HG03520 (cell line): Measurements from ENCODE around the gene MEP1B.
"Not testable (repeated sequence)": the region's sequence is repeated elsewhere in the genome, so short reads cannot be mapped to it uniquely, and the experiment has no call there.

Source experiments
- ATAC-seq: cut with Tn5 transposase; IDR thresholded peaks from one replicate; pipeline ENCODE4 v1.9.1; 2021; ENCODE audit warnings: mild to moderate bottlenecking, moderate library complexity; ENCODE audit not compliant: unreplicated experiment

The MEP1B gene

DNA sequence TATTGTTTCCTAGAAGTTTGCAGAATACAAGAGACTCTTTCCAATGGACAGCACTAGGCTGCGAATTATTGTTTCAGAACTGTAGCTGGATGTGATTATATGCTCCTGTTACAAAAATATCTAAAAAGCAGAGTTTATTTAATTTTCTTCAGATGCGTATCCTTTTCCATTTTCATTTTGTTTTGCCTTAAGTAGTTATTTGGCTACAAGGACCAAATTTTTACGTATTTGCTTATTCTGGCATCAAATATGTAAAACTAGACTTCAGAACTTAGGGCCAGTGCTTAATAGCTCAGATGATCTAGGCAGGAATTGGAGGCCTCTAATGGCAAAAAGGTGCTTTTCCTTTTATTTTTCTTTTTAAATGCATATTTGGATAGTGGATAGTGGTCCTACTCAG, 18.7 kb downstream of the MEP1B start:
- no peak for ATAC-seq

DNA sequence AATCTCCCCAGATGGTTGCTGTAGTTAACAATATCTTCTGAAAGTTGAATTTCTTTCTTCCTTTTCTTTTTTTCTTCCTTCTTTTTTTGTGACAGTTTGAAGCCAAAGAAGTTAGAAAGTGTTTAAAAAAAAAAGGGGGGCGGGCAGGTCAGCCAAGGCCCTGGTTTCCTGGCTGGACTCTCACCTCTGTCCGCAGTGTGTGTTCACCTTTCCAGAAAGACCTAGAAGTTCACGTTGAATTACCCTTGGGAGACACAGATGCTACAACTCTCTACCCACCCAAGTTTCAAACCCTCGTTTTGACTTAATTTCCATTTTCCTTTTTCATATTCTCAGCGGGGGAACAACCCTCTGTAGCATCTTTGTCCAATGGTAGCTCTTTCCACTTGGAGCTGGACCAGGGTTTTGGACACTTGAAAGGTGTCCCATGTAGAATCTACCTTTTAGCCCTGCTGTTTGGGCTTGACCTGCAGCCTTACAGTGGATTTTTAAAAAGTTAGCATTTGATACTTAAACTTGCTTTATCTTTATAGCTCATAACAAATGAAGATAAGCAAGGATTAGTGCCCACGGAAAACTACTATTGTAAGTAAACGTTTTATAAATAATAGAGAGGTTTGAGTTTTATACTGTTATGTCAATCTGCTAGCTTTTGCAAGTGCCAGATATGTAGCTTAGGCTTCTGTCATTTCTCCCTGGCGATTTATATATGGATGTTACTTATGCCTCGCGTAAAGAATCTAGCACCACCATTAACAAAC, 20.0 kb downstream of the MEP1B start:
- no peak for ATAC-seq

DNA sequence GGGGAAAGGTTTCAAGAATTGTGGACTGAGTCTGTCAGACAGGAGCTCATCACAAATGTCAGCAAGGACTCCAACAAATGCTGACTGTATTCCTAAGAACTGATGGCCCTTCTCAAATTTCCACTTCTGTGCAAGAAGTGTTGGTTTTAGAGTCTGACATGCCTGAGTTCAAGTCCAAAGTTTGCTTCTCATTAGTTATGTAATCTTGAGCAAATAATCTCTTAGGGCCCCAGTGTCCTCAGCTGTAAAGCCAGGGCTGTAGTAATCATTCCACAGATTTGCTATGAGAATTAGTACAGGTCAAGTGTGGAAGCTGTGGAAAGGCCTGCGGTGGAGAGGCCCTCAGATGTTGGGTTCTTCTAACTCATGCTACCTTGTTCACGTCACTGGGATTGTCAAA, 23.9 kb downstream of the MEP1B start:
- ATAC-seq: no peak

DNA sequence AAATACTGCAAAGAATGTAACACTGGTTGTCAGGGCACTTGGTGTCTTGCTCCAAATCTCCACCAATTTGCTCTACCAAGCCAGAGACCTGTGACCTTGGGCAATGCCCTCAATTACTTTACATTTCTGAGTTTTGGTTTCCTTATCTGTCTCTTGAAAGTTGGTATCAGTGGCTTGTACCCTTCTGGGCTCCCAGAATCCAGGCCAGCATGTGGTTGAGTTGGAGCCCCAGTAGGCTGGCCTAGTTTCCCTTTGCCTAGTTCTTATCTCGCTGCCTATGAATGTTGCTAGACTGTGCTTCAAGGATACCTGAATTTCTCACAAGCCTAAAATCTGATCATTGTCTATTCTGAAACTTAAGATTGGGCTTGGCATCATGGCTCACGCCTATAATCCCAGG, 26.6 kb downstream of the MEP1B start:
- no peak for ATAC-seq

DNA sequence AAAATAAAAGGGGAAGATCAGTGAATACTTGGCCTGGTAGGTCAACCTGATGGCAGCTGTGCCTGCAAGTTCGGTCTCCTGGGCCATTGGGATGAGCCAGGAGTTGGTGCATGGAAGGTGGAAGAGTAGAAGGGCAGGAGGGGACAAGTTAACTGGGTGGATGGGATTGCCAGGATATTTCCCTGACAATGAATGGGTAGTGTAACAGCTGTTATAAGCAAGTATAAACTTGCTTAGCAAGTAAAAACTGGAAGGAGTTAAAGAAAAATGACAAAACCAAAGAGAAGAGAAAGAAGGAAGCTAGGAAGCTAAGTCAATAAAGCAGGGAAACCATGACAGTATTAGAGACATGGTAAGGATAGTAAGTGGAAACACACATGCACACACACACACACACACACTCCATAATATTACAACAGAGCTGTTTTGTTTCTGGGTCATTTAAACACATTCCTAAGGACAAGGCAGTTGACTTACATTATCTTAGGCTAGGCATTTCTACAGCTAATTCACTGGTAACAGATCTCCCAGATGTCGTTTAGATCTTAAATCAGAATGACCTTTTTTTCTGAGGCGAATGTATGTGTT, 29.7 kb downstream of the MEP1B start:
- no peak for ATAC-seq

DNA sequence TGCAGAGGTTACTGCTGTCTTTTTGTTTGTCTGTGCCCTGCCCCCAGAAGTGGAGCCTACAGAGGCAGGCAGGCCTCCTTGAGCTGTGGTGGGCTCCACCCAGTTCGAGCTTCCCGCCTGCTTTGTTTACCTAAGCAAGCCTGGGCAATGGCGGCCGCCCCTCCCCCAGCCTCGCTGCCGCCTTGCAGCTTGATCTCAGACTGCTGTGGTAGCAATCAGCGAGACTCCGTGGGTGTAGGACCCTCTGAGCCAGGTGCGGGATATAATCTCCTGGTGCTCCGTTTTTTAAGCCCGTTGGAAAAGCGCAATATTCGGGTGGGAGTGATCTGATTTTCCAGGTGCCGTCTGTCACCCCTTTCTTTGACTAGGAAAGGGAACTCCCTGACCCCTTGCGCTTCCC, 43.5 kb downstream of the MEP1B start:
- not testable (repeated sequence) for ATAC-seq

DNA sequence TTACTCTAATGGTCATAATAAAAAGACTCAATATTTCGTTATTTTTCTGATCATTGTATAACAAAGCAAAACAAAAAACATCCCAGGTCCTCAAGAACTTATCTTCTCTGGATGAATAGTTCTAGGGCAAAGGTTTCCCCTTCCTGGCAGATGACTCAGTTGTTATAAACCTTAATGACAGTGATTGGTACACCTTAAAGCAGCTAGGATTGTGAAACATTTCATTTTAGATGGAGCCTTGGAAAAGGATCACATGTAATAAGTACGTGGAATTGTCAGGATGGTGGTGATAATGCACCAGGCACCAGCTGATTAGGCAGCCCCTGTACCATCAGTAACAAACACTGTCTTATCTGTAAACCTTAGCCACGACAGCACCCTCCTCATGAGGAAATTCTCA, 47.2 kb downstream of the MEP1B start:
- ATAC-seq: no peak

DNA sequence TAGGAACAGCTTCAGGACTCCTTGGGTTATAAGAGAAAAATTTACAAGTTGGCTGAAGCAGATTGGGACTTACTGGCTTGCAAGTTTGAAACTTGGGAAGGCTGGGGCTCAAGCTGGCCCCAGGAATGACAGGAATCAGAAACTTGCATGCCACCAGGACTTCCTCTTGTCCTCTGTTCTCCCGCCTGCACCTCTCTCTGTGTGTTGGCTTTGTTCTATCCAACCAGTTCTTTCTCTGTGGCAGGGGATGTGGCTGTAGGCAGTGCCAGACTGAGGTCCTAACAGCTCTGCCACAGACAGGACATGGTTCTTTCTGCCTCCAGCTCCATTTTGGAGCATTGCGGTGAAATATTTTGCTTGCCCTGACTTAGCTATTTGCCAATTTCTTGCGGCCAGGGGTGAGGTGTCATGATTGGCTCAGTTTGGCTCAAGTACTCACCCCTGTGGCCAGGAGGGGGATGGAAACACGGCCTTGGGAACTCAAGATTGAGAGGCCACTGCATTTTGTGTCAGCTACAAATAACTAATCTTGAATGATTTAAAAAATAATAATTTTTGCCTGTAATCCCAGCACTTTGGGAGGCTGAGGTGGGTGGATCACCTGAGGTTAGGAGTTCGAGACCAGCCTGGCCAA, 48.9 kb downstream of the MEP1B start:
- ATAC-seq: no peak

DNA sequence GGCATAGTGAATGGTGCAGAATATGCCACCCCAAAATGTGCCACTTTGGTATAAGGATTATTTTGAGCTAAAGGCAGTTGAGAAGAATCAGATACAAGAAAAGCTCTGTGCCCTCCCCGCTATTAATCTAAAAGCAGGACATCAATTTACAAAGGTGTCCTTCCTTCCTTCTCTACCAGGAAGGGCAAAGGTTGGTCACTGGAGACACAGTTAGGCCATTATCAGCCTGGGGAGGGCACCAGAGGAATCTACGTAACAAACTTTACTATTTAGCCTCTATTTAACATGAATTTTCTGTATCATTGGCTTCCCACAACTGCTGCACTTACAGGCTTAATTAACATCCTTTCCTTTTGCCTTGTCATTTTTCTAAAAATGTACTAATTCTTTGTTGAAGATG, 52.6 kb downstream of the MEP1B start:
- no peak for ATAC-seq

DNA sequence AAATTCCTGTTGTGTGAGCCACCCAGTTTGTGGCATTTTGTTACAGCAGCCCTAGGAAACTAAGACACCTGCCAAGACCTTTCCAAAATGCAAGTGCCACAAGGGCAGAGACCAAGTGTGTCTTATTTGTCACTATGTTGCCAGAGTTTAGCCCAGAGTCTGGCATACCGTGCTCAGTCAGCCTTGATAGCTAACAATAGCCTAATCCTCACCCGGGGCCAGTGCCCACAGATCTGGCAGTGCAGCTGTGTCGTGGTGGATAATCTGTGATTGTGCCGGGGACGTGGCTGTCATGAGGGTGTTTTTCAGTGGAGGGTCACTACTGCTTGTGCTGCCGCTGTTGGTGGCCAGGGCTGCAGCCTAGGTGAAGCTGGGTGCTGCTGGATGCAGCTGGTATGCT, 53.5 kb downstream of the MEP1B start:
- no peak for ATAC-seq

DNA sequence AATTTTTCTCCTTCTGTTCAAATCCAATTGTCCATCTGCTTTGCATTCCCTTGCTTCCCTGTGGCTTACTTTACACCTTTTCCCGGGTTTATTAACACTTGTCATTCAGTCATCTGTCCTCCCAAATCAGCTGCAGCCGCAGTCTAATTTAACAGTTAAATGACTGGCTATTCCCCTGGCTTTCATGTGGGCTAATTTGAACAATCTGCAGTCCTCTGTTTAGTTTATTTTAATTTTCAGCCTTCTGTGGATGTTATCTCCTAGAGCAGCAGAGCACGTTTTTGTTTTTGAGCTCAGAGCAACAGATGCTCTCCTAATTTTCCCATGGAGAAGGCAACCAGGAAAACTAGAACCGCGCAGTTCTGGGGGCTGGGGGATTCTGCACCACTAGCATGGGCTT, 55.0 kb downstream of the MEP1B start:
- no peak for ATAC-seq

DNA sequence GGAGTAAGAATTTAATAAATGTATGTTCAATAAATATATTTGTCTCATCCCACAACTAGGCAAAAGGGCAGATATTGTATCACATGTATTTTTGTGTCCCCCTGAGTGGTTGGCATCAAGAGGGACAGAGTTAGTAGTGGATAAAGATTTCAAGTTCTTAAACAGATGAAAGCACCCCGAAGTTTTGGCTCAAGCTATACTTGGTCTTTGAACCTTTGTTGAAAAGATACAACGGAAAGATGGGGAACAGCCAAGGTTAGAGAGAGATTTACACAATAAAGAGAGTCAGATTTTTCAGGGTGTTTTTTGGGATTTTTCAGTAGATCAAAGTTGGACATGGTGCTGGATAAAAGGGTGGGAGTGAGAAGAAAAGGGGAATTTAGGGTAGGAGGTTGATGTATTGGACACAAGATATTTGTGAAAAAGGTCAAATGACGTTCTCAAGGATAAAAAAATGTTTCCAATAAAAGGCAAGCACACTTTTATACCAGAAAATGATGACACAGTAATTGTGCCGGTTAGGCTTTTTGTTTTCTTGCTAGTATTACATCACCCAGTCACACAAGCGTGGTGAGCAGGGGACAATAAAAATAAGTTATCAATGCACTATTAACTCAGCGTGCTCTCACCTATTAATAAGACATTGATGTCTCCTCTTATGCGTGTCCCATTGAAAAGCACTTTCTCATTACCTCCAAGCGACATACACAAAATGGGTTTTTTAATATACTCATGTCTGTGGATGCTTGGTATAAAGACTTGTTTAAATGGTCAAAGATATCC, 59.5 kb downstream of the MEP1B start:
- ATAC-seq: no peak

DNA sequence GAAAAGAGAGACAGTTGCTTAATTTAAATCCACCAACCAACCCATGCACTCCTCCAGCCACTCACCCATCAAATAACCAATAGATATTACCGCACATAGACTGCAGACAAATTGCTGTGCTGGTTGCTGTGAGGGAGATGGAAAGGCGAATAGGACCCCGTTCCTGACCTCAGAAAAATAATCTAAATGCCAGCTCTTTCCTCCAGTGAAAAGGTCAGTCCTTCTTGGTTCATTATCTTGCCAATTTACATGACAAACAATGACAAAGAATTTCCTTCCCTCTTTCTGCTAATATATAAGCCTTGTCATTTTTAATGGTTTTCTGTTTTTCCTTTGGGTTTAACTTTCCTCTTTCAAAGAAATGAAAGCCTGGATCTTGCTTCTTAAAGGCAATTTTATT, 61.6 kb downstream of the MEP1B start:
- no peak for ATAC-seq

DNA sequence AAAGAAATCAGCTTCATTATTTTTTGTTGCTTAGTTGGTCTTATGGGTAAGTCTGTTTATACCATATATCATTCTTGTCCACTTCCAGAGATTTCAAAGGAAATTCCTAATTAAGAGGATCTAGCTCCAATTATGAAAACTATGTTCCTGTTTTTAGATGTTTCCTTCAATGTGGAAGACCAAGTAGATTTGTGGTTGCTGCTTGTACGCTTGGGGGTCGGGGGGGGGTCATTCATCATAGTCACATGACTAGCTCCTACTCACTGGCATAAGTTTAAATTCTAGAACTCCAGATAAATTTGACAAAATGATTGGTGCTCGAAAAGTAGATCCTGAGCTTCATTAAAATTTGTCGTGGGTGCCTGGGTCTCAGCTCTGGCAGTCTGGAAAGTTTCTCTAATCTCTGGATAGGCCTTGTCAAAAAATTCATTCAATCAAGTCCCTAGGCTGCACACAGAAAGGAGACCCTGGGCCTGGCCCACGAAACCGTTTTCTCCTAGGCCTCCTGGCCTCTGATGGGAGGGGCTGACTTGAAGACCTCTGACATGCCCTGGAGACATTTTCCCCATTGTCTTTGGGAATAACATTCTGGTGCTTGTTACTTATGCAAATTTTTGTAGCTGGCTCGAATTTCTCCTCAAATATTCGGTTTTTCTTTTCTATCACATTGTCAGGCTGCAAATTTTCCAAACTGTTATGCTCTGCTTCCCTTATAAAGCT, 62.5 kb downstream of the MEP1B start:
- ATAC-seq: no peak

DNA sequence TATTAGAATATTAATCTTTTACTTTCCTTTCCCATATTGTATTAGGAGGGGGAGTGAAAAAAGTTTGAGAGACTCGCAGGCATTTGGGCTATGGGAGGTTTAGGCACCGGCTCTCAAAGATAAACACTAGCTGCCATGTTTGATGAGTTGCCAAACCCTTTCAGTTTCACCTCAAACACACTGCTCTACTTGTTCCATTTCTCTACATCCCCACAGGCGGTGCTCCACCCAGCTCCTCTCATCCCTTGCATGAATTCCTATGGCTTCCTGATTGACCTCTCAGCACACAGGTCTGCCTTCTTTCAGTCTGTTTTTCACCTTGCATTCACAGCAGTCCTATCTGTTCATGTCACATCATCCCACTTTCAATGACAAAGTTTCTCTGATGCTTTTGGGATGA, 65.7 kb downstream of the MEP1B start:
- no peak for ATAC-seq

DNA sequence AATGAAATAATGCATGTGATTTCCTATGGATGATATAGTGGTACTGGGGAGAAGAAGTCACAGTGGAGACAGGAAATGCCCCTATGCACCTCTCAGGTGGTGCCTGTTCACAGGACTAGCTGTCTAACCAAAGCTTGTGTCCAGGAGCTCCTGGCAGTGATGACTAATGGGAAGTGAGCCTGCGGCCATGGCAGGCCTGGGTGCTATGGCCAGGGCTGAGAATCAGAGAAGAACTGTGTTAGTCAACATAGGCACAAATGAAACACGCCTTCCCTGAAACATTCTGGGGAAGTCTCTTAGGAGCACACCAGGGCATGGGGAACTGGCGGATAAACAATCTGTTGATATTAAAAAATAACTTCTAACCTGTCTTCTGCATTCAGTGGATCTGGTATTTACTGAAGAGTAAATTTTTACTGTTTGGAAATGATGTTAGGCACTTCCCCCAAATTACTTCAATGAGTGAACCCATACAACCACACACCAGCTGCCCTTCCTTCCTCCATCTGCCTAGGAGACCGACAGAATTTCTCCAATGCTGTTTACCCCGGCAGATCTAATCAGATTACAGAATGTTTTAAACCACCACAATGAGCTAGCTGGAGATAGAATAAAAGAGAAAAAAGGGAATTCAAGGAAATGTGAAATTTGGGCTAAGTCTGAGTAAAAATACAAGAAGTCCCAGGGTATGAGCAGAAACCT, 67.4 kb downstream of the MEP1B start:
- ATAC-seq: no peak

DNA sequence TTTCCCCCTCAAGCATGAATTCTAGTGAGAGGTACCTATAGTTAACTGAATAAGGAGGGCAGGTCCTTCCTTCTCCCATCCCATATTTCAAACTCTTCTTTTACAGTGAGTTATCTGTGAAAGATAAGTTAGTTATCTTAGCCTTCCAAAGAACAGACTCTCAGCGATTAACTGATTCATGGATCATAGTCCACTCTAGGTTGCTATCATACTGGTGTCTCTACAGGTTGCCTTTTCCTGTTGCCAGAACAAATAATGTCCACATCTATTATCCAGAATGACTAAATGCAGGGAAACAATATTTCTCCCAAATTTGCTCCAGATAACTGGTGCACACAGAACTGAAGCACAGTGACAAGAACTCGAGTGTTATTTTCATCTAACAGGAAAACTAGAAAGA, 68.3 kb downstream of the MEP1B start:
- ATAC-seq: no peak

DNA sequence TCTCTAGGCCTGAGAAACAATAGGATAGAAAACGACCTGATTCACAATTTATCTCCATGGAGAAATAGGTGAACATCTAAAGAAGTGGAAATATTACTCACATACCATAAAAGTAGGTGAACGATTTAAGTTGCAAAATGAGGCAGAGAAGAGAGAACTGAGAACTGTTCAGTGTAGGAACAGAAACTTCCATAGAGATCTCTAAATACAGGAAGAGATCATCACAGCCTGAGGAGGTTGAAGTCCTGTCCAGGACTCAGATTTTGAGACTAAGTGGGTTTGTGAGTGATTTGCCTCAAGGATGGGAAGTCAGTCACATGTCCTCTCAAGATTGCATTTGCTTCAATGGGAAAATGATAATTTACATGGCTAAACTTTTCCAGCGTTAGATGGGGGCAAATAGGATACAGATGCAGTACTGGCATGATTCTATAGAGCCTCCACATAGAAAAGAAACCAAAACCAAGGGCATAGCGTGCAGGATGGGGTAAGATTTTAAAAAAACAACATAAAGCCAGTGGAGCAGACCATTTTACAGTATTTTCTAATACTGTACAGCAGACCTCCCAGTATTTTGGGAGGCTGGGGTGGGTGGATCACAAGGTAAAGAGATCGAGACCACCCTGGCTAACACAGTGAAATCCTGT, 68.8 kb downstream of the MEP1B start:
- no peak for ATAC-seq

DNA sequence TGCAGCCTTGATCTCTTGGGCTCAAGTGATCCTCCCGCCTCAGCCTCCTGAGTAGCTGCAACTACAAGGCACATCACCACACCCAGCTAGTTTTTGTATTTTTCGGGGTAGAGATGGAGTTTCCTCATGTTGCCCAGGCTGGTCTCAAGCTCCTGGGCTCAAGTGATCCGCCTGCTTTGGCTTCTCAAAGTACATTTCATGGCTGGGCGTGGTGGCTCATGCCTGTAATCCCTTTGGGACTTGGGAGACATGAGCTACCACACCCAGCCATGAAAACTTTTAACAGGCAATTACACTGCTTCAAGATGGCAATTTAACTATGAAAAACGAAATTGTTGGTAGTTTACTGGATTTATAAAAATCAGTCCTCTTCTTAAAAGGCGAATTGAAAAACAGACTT, 69.7 kb downstream of the MEP1B start:
- ATAC-seq: no peak

DNA sequence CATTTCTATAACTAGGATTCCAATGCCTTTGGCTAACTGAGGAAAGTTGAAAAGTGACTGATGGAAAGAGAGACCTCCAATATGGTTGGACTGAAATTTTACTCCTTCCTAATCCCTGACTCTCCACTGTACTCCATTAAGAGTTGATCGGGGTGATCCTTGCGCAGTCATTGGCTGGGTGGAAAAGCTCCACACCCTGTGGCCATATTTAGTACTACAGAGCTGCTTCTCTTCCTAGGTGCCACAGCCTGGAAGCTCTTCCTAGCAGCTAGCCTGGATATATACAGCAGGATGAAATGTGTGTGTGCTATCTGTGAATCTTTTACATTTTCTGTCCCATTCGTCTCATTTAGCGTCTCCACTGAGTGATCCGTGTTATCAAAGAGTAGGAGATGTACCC, 71.2 kb downstream of the MEP1B start:
- ATAC-seq: no peak
